Caco-2 (cell line): ENCODE data around the gene PNPLA3. TPM values are rescaled to one million over a fixed set of nuclear protein-coding genes. Genes with fewer than 3 reads are reported as not detected.
A peak's percentile ranks its signal among the peaks of the same experiment; 100 is the strongest.

ENCODE experiments used
- BruUV-seq: library from RNA; stranded (reverse); fragments of 400-500 nt; replicated peaks from 2 replicates; lab custom pipeline; 2021; lab: Mats Ljungman, UMichigan
- CTCF ChIA-PET: fragments of 300-600 bp; sonication (Branson Sonifier 250); formaldehyde crosslinking; loops from one replicate; lab custom pipeline; 2022; ENCODE audit warnings: antibody characterized with exemption; lab: Charles Lee
- POLR2A ChIA-PET: fragments of 300-600 bp; sonication (Branson Sonifier 250); formaldehyde crosslinking; loops from one replicate; lab custom pipeline; 2022; ENCODE audit warnings: antibody characterized with exemption; lab: Charles Lee
- DNase-seq, 2 experiments: peaks; one replicate each; pipeline versions ENCODE4 v3.0.0 to v3.0.0-alpha.2; 2020 to 2022
- H3K27me3 ChIP-seq: replicated peaks from 2 replicates; pipeline ENCODE4 v1.6.0; 2011; ENCODE audit warnings: low read length; ENCODE audit not compliant: control insufficient read depth, insufficient read depth
- H3K36me3 ChIP-seq: 2 replicates; pipeline ENCODE4 v1.5.1; 2011; ENCODE audit warnings: low read length; ENCODE audit not compliant: control insufficient read depth, insufficient read depth
- H3K4me1 ChIP-seq: fragments of 250-450 bp; sonication (Bioruptor Pico); 2 replicates; pipeline ENCODE4 v1.5.1; 2020; ENCODE audit warnings: mild to moderate bottlenecking
- H3K4me3 ChIP-seq: 2 replicates; pipeline ENCODE4 v1.5.1; 2011; ENCODE audit warnings: low read depth, mild to moderate bottlenecking, control low read depth, low read length
- H3K9me3 ChIP-seq: fragments of 250-450 bp; sonication (Bioruptor Pico); 2 replicates; pipeline ENCODE4 v1.5.1; 2020; ENCODE audit warnings: mild to moderate bottlenecking, moderate library complexity
- H3K27ac Mint-ChIP-seq: one replicate; pipeline ENCODE4 v1.8.0; 2022; ENCODE audit warnings: mixed read lengths; ENCODE audit not compliant: unreplicated experiment
- H3K27me3 Mint-ChIP-seq: one replicate; pipeline ENCODE4 v1.8.0; 2022; ENCODE audit warnings: mixed read lengths; ENCODE audit not compliant: insufficient read depth, unreplicated experiment
- H3K36me3 Mint-ChIP-seq: one replicate; pipeline ENCODE4 v1.8.0; 2022; ENCODE audit warnings: mild to moderate bottlenecking, mixed read lengths; ENCODE audit not compliant: insufficient read depth, unreplicated experiment
- H3K4me1 Mint-ChIP-seq: one replicate; pipeline ENCODE4 v1.8.0; 2022; ENCODE audit warnings: low read depth, mixed read lengths; ENCODE audit not compliant: unreplicated experiment
- H3K4me3 Mint-ChIP-seq: one replicate; pipeline ENCODE4 v1.8.0; 2022; ENCODE audit warnings: mild to moderate bottlenecking, moderate library complexity, mixed read lengths; ENCODE audit not compliant: unreplicated experiment
- H3K9me3 Mint-ChIP-seq: one replicate; pipeline ENCODE4 v1.8.0; 2022; ENCODE audit warnings: mixed read lengths; ENCODE audit not compliant: unreplicated experiment
- intact Hi-C: fragments of 100-400 bp; cut with micrococcal nuclease; formaldehyde crosslinking; loops from one replicate; pipeline ENCODE4 v1.10.0; 2022; ENCODE audit not compliant: unreplicated experiment
- total RNA-seq: library from RNA; stranded (reverse); gene quantifications from 2 replicates; pipeline ENCODE4 v1.2.3, GENCODE V29; 2022
- TF ChIP-seq, protein P1 (sequence below), 2 experiments: fragments of 200-600 bp in 1 of 2; IDR thresholded peaks; 1 replicate in 1 of 2; 2 replicates in 1 of 2; pipeline versions ENCODE4 v1.5.1 to v1.8.0; 2011 to 2022; ENCODE audit warnings: antibody characterized with exemption in 1 of 2, control low read depth in 1 of 2, inconsistent platforms in 1 of 2, low read depth in 1 of 2, low read length in 1 of 2, mild to moderate bottlenecking in 1 of 2, moderate library complexity in 1 of 2; ENCODE audit not compliant: insufficient read depth in 1 of 2, severe bottlenecking in 1 of 2, unreplicated experiment in 1 of 2

Gene PNPLA3
- total RNA-seq, 1 experiment from 2014 or later: 5.0 TPM

DNA sequence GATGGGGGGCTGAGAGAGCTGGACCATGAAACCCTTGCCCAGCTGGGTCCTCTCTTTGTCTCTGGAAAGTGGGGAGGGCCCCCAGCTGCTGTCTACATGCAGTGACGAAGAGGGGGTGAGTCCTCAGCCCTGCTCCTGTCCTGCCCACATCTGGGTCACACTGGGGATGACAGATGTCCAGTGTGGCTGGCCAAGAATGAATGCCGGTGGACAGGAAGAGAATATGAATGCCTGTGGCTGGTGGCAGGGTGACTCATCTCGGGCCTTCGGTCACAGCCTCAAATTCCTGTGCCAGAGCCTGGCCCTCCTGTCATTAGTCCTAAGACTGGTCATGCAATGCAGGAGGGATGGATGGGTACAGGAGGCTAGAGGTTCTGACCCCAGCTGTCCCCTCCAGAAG lies 2.2 kb upstream of the PNPLA3 start:
- Mint-ChIP-seq H3K4me3 (no peak overlapping the region), H3K9me3 (no peaks in the 10 kb centered on the region), H3K4me1 (no peaks in the 10 kb centered on the region), H3K36me3 (peaks cover 10% of the 10 kb centered on the region), H3K27me3 (peaks cover 8% of the 10 kb centered on the region), H3K27ac (no peak overlapping the region)
- Histone ChIP-seq H3K27me3 (no peaks in the 10 kb centered on the region; the same call in 1 of the 2 replicates), H3K4me1 (peaks cover 20% of the 10 kb centered on the region), H3K4me3 (no peak overlapping the region), H3K36me3 (no peaks in the 10 kb centered on the region), H3K9me3 (no peaks in the 10 kb centered on the region)
- ChIA-PET POLR2A (no interaction called here), CTCF (interaction anchor here (1.2 kb wide), 1 partner anchor 24 kb away, joined by 4 read pairs; no protein-coding TSS in a partner anchor)
- BruUV-seq: no TSS peak
- DNase-seq: no peak
- intact Hi-C loops: no loop called here
- TF ChIP-seq, protein P1, sequence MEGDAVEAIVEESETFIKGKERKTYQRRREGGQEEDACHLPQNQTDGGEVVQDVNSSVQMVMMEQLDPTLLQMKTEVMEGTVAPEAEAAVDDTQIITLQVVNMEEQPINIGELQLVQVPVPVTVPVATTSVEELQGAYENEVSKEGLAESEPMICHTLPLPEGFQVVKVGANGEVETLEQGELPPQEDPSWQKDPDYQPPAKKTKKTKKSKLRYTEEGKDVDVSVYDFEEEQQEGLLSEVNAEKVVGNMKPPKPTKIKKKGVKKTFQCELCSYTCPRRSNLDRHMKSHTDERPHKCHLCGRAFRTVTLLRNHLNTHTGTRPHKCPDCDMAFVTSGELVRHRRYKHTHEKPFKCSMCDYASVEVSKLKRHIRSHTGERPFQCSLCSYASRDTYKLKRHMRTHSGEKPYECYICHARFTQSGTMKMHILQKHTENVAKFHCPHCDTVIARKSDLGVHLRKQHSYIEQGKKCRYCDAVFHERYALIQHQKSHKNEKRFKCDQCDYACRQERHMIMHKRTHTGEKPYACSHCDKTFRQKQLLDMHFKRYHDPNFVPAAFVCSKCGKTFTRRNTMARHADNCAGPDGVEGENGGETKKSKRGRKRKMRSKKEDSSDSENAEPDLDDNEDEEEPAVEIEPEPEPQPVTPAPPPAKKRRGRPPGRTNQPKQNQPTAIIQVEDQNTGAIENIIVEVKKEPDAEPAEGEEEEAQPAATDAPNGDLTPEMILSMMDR (IDR thresholded peaks at IDR 0.05; ENCODE audit: insufficient read depth in 1 of 2, low read depth in 1 of 2, low read length in 1 of 2, severe bottlenecking in 1 of 2, unreplicated experiment in 1 of 2): no peak

DNA sequence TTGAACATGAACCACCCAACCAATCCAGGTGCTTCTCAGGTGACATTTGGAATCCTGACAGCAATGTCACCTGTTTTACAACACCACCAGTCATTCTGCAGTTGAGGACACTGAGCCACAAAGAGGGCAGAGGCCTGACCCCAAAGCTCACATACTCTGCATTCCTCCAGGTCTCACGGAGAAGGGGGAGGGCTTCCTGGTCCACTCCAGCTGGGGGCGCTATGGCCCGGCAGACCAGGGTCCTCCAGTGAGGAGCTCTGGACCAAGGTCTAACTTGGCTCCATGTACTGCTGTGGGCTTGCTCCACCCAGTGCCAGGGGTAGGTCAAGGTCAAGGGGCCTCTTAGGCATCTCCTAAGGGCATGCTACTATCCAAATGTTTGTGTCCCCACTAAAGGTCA lies 1.5 kb upstream of the PNPLA3 start:
- Mint-ChIP-seq H3K36me3 (peaks cover 10% of the 10 kb centered on the region), H3K4me1 (no peaks in the 10 kb centered on the region), H3K27ac (no peak overlapping the region), H3K27me3 (peaks cover 8% of the 10 kb centered on the region), H3K4me3 (no peak overlapping the region), H3K9me3 (no peaks in the 10 kb centered on the region)
- H3K4me3 ChIP-seq: no peak overlapping the region
- TF ChIP-seq, protein P1 (IDR thresholded peaks at IDR 0.05; ENCODE audit: insufficient read depth in 1 of 2, low read depth in 1 of 2, low read length in 1 of 2, severe bottlenecking in 1 of 2, unreplicated experiment in 1 of 2): peak in 1 of 2 experiments; percentile 7
- ChIA-PET POLR2A (no interaction called here), CTCF (interaction anchor here (1.2 kb wide), 1 partner anchor 23 kb away, joined by 4 read pairs; no protein-coding TSS in a partner anchor)
- intact Hi-C loops: no loop called here
- H3K9me3 ChIP-seq: no peaks in the 10 kb centered on the region
- no peaks in the 10 kb centered on the region; the same call in 1 of the 2 replicates for H3K27me3 ChIP-seq
- peak in 1 of 2 experiments; percentile 10 for DNase-seq
- H3K36me3 ChIP-seq: 0 out of 2 replicates have a peak, but pooled peaks cover 1% of the 10 kb centered on the region
- BruUV-seq: no TSS peak
- H3K4me1 ChIP-seq: peaks cover 20% of the 10 kb centered on the region

DNA sequence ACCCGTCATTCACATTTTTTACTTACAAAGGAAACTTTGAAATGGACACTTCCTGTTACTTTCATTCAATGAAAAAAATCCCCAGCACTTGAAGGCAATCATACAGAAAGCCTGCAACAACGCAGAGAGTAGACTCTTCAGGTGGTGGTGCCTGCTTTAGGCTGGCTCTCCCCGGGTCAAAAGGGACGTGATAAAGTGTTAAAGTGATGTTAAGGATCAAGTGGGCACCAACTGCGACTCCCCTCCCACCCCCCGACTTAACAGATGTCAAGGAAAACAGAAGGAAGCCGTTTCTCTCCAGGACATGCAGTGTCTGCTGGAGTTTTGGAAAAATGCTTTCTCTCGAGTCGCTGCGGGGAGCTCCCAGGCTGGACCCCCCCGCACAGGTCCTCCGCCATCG lies 414 bp upstream of the PNPLA3 start:
- Mint-ChIP-seq H3K4me1 (no peaks in the 10 kb centered on the region), H3K36me3 (peaks cover 10% of the 10 kb centered on the region), H3K27me3 (peaks cover 6% of the 10 kb centered on the region), H3K27ac (no peak overlapping the region), H3K9me3 (no peaks in the 10 kb centered on the region), H3K4me3 (peak overlapping the region; percentile 74)
- no peaks in the 10 kb centered on the region for H3K27me3 ChIP-seq
- ChIA-PET CTCF (interaction anchor here (0.6 to 1.3 kb wide), 5 partner anchors 21 to 197 kb away, joined by 3 to 6 read pairs (median 4); no protein-coding TSS in a partner anchor), POLR2A (interaction anchor here (0.6 kb wide), 1 partner anchor 712 kb away, joined by 3 read pairs; no protein-coding TSS in a partner anchor)
- 0 out of 2 replicates have a peak, but pooled peaks cover 1% of the 10 kb centered on the region for H3K36me3 ChIP-seq
- BruUV-seq: no TSS peak
- H3K4me3 ChIP-seq: peak overlapping the region; percentile 42
- H3K4me1 ChIP-seq: peaks cover 20% of the 10 kb centered on the region
- H3K9me3 ChIP-seq: no peaks in the 10 kb centered on the region
- peak in 1 of 2 experiments; percentile 8 for DNase-seq
- intact Hi-C loops: no loop called here
- TF ChIP-seq, protein P1 (IDR thresholded peaks at IDR 0.05; ENCODE audit: insufficient read depth in 1 of 2, low read depth in 1 of 2, low read length in 1 of 2, severe bottlenecking in 1 of 2, unreplicated experiment in 1 of 2): no peak
